NCI-H526 treated with DMSO at 0.1 percent for 48 hours (cell line): ENCODE results near the gene CHODL.

Experiments
- DNase-seq: peaks from one replicate; lab custom pipeline; 2025; lab: John Stamatoyannopoulos, UW

CHODL gene

GRCh38 chr21:18289876-18290275 lies 45.2 kb downstream of the CHODL start:
- DNase-seq: no peak

GRCh38 chr21:18294100-18294499 lies 49.5 kb downstream of the CHODL start:
- no peak for DNase-seq

- no peak for DNase-seq
Measured at GRCh38 chr21:18298228-18298627, 53.6 kb downstream of the CHODL start.
